Ascending aorta (tissue), 2 donors: ENCODE data around the gene CAMTA1. TPM values are rescaled to one million over a fixed set of nuclear protein-coding genes. Genes with fewer than 3 reads are reported as not detected.

Experiments
- DNase-seq, 2 donors: peaks; one replicate each; pipeline ENCODE4 v3.0.0-alpha.2; 2019; ENCODE audit warnings: low spot score in 2 of 2
- H3K27ac ChIP-seq, 2 donors: fragments of 200-600 bp; sonication (generic); one replicate each; pipeline ENCODE4 v1.5.1; 2016 to 2017; ENCODE audit warnings: mild to moderate bottlenecking in 1 of 2
- H3K27me3 ChIP-seq: fragments of 200-600 bp; sonication (generic); one replicate; pipeline ENCODE4 v1.5.1; 2017
- H3K36me3 ChIP-seq, 2 donors: fragments of 200-600 bp; sonication (generic); one replicate each; pipeline ENCODE4 v1.5.1; 2016
- H3K4me1 ChIP-seq, 2 donors: fragments of 200-600 bp; sonication (generic); one replicate each; pipeline ENCODE4 v1.5.1; 2016 to 2017; ENCODE audit warnings: mild to moderate bottlenecking in 1 of 2
- H3K4me3 ChIP-seq, 2 donors: fragments of 200-600 bp; sonication (generic); one replicate each; pipeline ENCODE4 v1.5.1; 2016 to 2017; ENCODE audit warnings: mild to moderate bottlenecking in 1 of 2
- H3K9me3 ChIP-seq, 2 donors: fragments of 200-600 bp; sonication (generic); one replicate each; pipeline ENCODE4 v1.5.1; 2016
- CTCF ChIP-seq, 3 experiments: fragments of 200-600 bp in 2 of 3; fragments of 450-650 bp in 1 of 3; sonication (generic) in 2 of 3; IDR thresholded peaks; one replicate each; pipeline ENCODE4 v1.5.1; 2016 to 2019; ENCODE audit warnings: antibody characterized with exemption in 3 of 3, mild to moderate bottlenecking in 1 of 3, moderate library complexity in 1 of 3
- intact Hi-C: fragments of 100-400 bp; cut with DNase I; formaldehyde crosslinking; loops from one replicate; pipeline ENCODE4 v1.15.1; 2023
- total RNA-seq: library from RNA; depleted of rRNA; stranded (reverse); fragments of >200 nt; gene quantifications from one replicate; pipeline ENCODE4 v1.1.0, GENCODE V29; 2016

The CAMTA1 gene
- total RNA-seq, 1 donor from 2014 or later: 53.3 TPM

- Histone ChIP-seq H3K4me1 (no peaks in the 10 kb centered on the region), H3K9me3 (no peaks in the 10 kb centered on the region), H3K4me3 (no peak overlapping the region), H3K36me3 (peaks cover 0 to 11% of the 10 kb centered on the region in 2 donors), H3K27ac (no peak overlapping the region), H3K27me3 (no peaks in the 10 kb centered on the region)
- intact Hi-C loops: no loop called here
- TF ChIP-seq CTCF (IDR thresholded peaks at IDR 0.05): no peak
- DNase-seq: no peak
These were observed 97.2 kb downstream of the CAMTA1 start for GRCh38 chr1:6882414-6882813.

- no peak overlapping the region for H3K4me3 ChIP-seq
- TF ChIP-seq CTCF (IDR thresholded peaks at IDR 0.05): no peak
- DNase-seq: no peak
- intact Hi-C loops: no loop called here
- H3K9me3 ChIP-seq: no peaks in the 10 kb centered on the region
- H3K36me3 ChIP-seq: peaks cover 5 to 17% of the 10 kb centered on the region in 2 donors
- peaks cover 0 to 3% of the 10 kb centered on the region in 2 donors for H3K4me1 ChIP-seq
- H3K27ac ChIP-seq: no peak overlapping the region
- H3K27me3 ChIP-seq: no peaks in the 10 kb centered on the region
These were observed 99.4 kb downstream of the CAMTA1 start for GRCh38 chr1:6884652-6885153.

- H3K27me3 ChIP-seq: no peaks in the 10 kb centered on the region
- no peak overlapping the region for H3K4me3 ChIP-seq
- H3K4me1 ChIP-seq: peaks cover 0 to 3% of the 10 kb centered on the region in 2 donors
- TF ChIP-seq CTCF (IDR thresholded peaks at IDR 0.05): no peak
- no peaks in the 10 kb centered on the region for H3K9me3 ChIP-seq
- no peak overlapping the region for H3K27ac ChIP-seq
- peaks cover 5 to 17% of the 10 kb centered on the region in 2 donors for H3K36me3 ChIP-seq
- intact Hi-C loops: no loop called here
- DNase-seq: no peak
These were observed 100.2 kb downstream of the CAMTA1 start for GRCh38 chr1:6885426-6885825.

- Histone ChIP-seq H3K9me3 (no peaks in the 10 kb centered on the region), H3K4me3 (no peak overlapping the region), H3K27ac (no peak overlapping the region), H3K27me3 (no peaks in the 10 kb centered on the region), H3K36me3 (peaks cover 5 to 17% of the 10 kb centered on the region in 2 donors), H3K4me1 (peaks cover 0 to 3% of the 10 kb centered on the region in 2 donors)
- intact Hi-C loops: no loop called here
- DNase-seq: no peak
- TF ChIP-seq CTCF (IDR thresholded peaks at IDR 0.05): no peak
These were observed 101.3 kb downstream of the CAMTA1 start for GRCh38 chr1:6886523-6886922.

GRCh38 chr1:6888268-6888667, 103.0 kb downstream of the CAMTA1 start:
- no peak overlapping the region for H3K4me3 ChIP-seq
- TF ChIP-seq CTCF (IDR thresholded peaks at IDR 0.05): no peak
- no peaks in the 10 kb centered on the region for H3K27me3 ChIP-seq
- peaks cover 5 to 17% of the 10 kb centered on the region in 2 donors for H3K36me3 ChIP-seq
- intact Hi-C loops: no loop called here
- no peak for DNase-seq
- H3K27ac ChIP-seq: no peak overlapping the region
- H3K9me3 ChIP-seq: no peaks in the 10 kb centered on the region
- peaks cover 0 to 3% of the 10 kb centered on the region in 2 donors for H3K4me1 ChIP-seq

GRCh38 chr1:6888870-6889269, 103.6 kb downstream of the CAMTA1 start:
- Histone ChIP-seq H3K4me1 (peaks cover 0 to 3% of the 10 kb centered on the region in 2 donors), H3K36me3 (peaks cover 5 to 17% of the 10 kb centered on the region in 2 donors), H3K4me3 (no peak overlapping the region), H3K9me3 (no peaks in the 10 kb centered on the region), H3K27me3 (no peaks in the 10 kb centered on the region), H3K27ac (no peak overlapping the region)
- intact Hi-C loops: no loop called here
- TF ChIP-seq CTCF (IDR thresholded peaks at IDR 0.05): no peak
- no peak for DNase-seq
